Stimulated activated naive CD8-positive, alpha-beta T cell treated with anti-CD3 and anti-CD28 coated beads, Interleukin-15, amount 100 ng/mL, for 72 hours (primary cell): Measurements from ENCODE around the gene TLNRD1.

Experiments
- ATAC-seq: fragments of 150-1000 bp; cut with Tn5 transposase; 2 replicates; pipeline ENCODE4 v1.10.0; 2021; ENCODE audit warnings: mild to moderate bottlenecking, moderate library complexity
- DNase-seq, 2 donors: peaks; one replicate each; pipeline ENCODE4 v3.0.0; 2021 to 2022
- H3K27ac Mint-ChIP-seq, 2 donors: one replicate each; pipeline ENCODE4 v1.8.0; 2022; ENCODE audit warnings: mild to moderate bottlenecking in 2 of 2, mixed read lengths in 2 of 2, moderate library complexity in 2 of 2
- H3K27me3 Mint-ChIP-seq: one replicate; pipeline ENCODE4 v1.8.0; 2022; ENCODE audit warnings: mixed read lengths
- H3K4me1 Mint-ChIP-seq: one replicate; pipeline ENCODE4 v1.8.0; 2022; ENCODE audit warnings: mild to moderate bottlenecking, mixed read lengths
- H3K4me3 Mint-ChIP-seq, 2 donors: one replicate each; pipeline ENCODE4 v1.8.0; 2022; ENCODE audit warnings: mild to moderate bottlenecking in 2 of 2, mixed read lengths in 2 of 2, moderate library complexity in 1 of 2
- H3K9me3 Mint-ChIP-seq, 2 donors: one replicate each; pipeline ENCODE4 v1.8.0; 2022; ENCODE audit warnings: mixed read lengths in 2 of 2

TLNRD1 gene

GRCh38 chr15:81007428-81008064 lies 6.8 kb downstream of the TLNRD1 start:
- ATAC-seq (no peak), DNase-seq (no peak)
- Mint-ChIP-seq H3K27ac (no peak overlapping the region), H3K9me3 (no peaks in the 10 kb centered on the region), H3K4me3 (no peak overlapping the region), H3K4me1 (peaks cover 83% of the 10 kb centered on the region), H3K27me3 (no peaks in the 10 kb centered on the region)

- ATAC-seq (no peak), DNase-seq (no peak)
- H3K4me3 Mint-ChIP-seq, result no peak overlapping the region
- H3K4me1 Mint-ChIP-seq, result peaks cover 79% of the 10 kb centered on the region
- no peaks in the 10 kb centered on the region for H3K9me3 Mint-ChIP-seq
- no peak overlapping the region for H3K27ac Mint-ChIP-seq
- no peaks in the 10 kb centered on the region for H3K27me3 Mint-ChIP-seq
These were observed 7.6 kb downstream of the TLNRD1 start for GRCh38 chr15:81008312-81008711.

DNA sequence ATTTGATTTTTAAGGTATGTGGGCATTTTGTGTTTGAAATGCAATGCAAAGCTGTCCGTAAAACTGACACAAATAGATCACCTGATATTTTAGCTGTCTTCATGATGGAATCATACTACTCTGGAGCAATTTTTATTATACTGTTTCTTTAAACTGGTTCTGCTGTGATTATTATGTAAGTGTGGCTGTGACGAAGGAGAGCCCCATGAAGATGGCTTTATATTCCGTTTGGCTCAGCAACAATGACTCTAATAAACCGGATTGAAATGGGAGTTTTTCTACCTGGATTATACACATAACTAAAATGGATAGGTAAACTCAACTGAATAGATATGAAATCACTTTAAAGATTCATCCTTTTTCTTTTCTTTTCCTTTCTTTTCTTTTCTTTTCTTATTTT lies 9.4 kb downstream of the TLNRD1 start:
- H3K4me1 Mint-ChIP-seq, result peaks cover 66% of the 10 kb centered on the region
- DNase-seq, result no peak
- ATAC-seq, result no peak
- H3K9me3 Mint-ChIP-seq, result no peaks in the 10 kb centered on the region
- H3K27ac Mint-ChIP-seq, result no peak overlapping the region
- no peak overlapping the region for H3K4me3 Mint-ChIP-seq
- H3K27me3 Mint-ChIP-seq, result no peaks in the 10 kb centered on the region

DNA sequence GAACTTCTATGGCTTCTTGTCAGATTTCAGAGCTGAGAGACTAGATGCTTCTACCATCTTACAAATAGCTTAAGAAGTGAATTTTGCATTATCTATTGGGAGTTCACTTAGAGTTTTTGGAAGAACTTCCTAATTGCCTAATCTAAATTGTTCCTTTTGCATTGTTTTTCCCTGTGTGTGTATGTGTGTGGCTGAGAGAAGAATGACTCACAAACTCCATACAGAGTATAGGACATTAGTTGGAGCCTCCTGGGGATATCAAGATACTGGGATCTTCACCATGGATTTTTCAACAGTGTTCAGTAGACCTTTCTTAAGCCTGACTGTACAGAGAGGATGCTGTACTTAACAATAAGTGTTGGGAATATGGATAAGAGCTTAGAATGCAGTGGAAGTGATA lies 10.9 kb downstream of the TLNRD1 start:
- DNase-seq (no peak), ATAC-seq (no peak)
- Mint-ChIP-seq H3K27ac (no peak overlapping the region), H3K9me3 (no peaks in the 10 kb centered on the region), H3K27me3 (no peaks in the 10 kb centered on the region), H3K4me1 (peaks cover 52% of the 10 kb centered on the region), H3K4me3 (no peak overlapping the region)

DNA sequence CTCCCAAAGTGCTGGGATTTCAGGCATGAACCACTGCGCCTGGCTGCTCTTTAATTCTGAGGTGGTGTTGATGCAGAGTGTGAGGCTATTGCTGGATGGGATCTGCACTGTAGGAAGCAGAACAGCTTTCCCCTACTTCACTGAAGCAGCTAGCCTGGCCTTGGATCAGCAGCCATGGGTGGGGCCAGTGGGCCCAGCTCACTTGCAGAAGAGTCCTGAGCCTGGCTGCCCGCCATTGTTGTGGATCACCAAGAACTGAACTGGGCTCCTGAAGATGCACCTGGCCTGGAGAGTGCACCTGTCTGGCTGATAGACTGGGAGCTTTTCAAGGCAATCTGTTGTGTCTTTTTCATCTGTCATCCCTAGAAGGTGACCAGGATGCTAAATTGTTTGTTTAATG lies 11.9 kb downstream of the TLNRD1 start:
- DNase-seq (no peak), ATAC-seq (no peak)
- H3K27ac Mint-ChIP-seq, result no peak overlapping the region
- H3K4me1 Mint-ChIP-seq, result peaks cover 43% of the 10 kb centered on the region
- no peaks in the 10 kb centered on the region for H3K27me3 Mint-ChIP-seq
- H3K9me3 Mint-ChIP-seq, result no peaks in the 10 kb centered on the region
- no peak overlapping the region for H3K4me3 Mint-ChIP-seq

DNA sequence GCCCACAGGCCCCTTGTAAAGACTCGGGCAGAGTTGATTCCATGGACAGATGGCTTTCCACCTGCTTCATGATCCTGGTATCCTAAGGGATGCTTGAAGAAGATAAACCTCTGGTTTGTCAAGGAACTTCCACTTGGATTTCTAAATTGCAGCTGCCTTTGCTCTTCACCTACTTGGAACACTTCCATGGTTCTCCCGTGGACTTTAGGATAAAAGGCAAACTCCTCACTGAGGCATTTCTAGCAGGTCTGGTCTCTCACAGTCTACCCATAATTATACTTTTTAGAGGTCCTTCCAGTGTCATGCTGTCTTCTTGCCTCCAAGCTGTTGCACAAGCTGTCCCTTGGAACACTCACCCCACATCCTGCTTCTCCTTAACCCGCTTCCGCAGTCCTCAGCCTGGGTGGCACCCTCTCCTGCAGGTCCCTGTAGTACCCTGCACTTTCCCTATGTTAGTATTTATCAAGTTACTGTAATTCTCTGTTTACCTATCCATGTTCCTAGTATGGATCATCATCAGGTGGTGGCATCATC lies 12.7 kb downstream of the TLNRD1 start:
- H3K27me3 Mint-ChIP-seq, result no peaks in the 10 kb centered on the region
- no peak for ATAC-seq
- H3K4me1 Mint-ChIP-seq, result peaks cover 34% of the 10 kb centered on the region
- H3K4me3 Mint-ChIP-seq, result no peak overlapping the region
- DNase-seq, result no peak
- no peaks in the 10 kb centered on the region for H3K9me3 Mint-ChIP-seq
- H3K27ac Mint-ChIP-seq, result no peak overlapping the region

- H3K4me3 Mint-ChIP-seq, result no peak overlapping the region
- no peak overlapping the region for H3K27ac Mint-ChIP-seq
- H3K9me3 Mint-ChIP-seq, result no peaks in the 10 kb centered on the region
- H3K27me3 Mint-ChIP-seq, result no peaks in the 10 kb centered on the region
- peaks cover 23% of the 10 kb centered on the region for H3K4me1 Mint-ChIP-seq
- DNase-seq (no peak), ATAC-seq (no peak)
These were observed 13.8 kb downstream of the TLNRD1 start for GRCh38 chr15:81014446-81015093.

- Mint-ChIP-seq H3K9me3 (no peaks in the 10 kb centered on the region), H3K27ac (no peak overlapping the region), H3K27me3 (no peaks in the 10 kb centered on the region), H3K4me3 (no peak overlapping the region), H3K4me1 (peaks cover 15% of the 10 kb centered on the region)
- DNase-seq (no peak), ATAC-seq (no peak)
These were observed 15.1 kb downstream of the TLNRD1 start for GRCh38 chr15:81015621-81016488.

DNA sequence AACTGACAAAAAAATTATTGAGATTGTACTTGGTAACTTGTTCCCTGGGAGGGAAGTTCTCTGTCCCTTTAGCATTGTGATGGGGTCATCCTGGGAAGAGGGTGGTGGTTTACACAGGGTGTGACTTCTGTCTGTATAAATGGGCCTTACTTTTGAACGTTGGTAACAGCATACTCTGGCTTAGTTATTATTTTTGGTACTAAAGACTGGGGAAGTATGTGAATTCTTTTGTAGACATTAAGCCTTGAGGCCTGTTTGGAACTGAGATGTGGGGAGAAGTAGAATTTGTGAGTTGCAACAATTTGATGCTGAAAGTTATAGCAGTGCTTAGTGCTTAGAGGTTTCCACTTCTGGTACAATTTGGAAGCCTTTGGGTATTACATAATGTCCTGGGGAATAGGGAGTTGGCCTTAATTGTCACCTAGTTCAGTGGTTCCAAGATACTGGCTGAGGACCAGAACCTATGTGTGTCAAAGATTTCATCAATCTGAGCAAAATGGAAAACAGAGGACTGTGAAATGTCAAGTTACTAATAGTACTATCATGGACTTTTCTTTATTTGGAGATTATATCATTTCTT lies 15.9 kb downstream of the TLNRD1 start:
- Mint-ChIP-seq H3K4me1 (peaks cover 8% of the 10 kb centered on the region), H3K9me3 (no peaks in the 10 kb centered on the region), H3K27me3 (no peaks in the 10 kb centered on the region), H3K27ac (no peak overlapping the region), H3K4me3 (no peak overlapping the region)
- DNase-seq (no peak), ATAC-seq (no peak)

GRCh38 chr15:81018197-81018596 lies 17.5 kb downstream of the TLNRD1 start:
- no peak overlapping the region for H3K4me3 Mint-ChIP-seq
- no peak for DNase-seq
- no peak for ATAC-seq
- H3K27ac Mint-ChIP-seq, result no peak overlapping the region
- H3K27me3 Mint-ChIP-seq, result no peaks in the 10 kb centered on the region
- H3K9me3 Mint-ChIP-seq, result no peaks in the 10 kb centered on the region
- H3K4me1 Mint-ChIP-seq, result peaks cover 11% of the 10 kb centered on the region

- Mint-ChIP-seq H3K4me1 (peaks cover 33% of the 10 kb centered on the region), H3K27ac (no peak overlapping the region), H3K27me3 (no peaks in the 10 kb centered on the region), H3K9me3 (no peaks in the 10 kb centered on the region), H3K4me3 (no peak overlapping the region)
- ATAC-seq (no peak), DNase-seq (no peak)
These were observed 20.6 kb downstream of the TLNRD1 start for GRCh38 chr15:81021321-81021720.

- Mint-ChIP-seq H3K9me3 (no peaks in the 10 kb centered on the region), H3K4me1 (peaks cover 40% of the 10 kb centered on the region), H3K27ac (peak overlapping the region; percentile 89 to 90), H3K27me3 (no peaks in the 10 kb centered on the region), H3K4me3 (peak overlapping the region; percentile 24 to 55)
- peak; percentile 96 for ATAC-seq
- DNase-seq, result peak; percentile 36 to 44
These were observed 23.0 kb downstream of the TLNRD1 start for GRCh38 chr15:81023483-81024264.

- Mint-ChIP-seq H3K9me3 (peaks cover 0 to 5% of the 10 kb centered on the region in 2 donors), H3K4me1 (peaks cover 46% of the 10 kb centered on the region), H3K27ac (peak overlapping the region; percentile 24 to 89), H3K4me3 (peak overlapping the region; percentile 24 to 55), H3K27me3 (no peaks in the 10 kb centered on the region)
- DNase-seq (no peak), ATAC-seq (no peak)
These were observed 23.6 kb downstream of the TLNRD1 start for GRCh38 chr15:81024265-81024872.

- no peak overlapping the region for H3K27ac Mint-ChIP-seq
- ATAC-seq (no peak), DNase-seq (no peak)
- H3K27me3 Mint-ChIP-seq, result no peaks in the 10 kb centered on the region
- peaks cover 51% of the 10 kb centered on the region for H3K4me1 Mint-ChIP-seq
- H3K9me3 Mint-ChIP-seq, result peaks cover 5 to 11% of the 10 kb centered on the region in 2 donors
- no peak overlapping the region for H3K4me3 Mint-ChIP-seq
These were observed 24.2 kb downstream of the TLNRD1 start for GRCh38 chr15:81024936-81025335.
